ENCODE data around the gene FCF1.
"Not testable (repeated sequence)": the region's sequence is repeated elsewhere in the genome, so short reads cannot be mapped to it uniquely, and the experiment has no call there.

The FCF1 gene

DNA sequence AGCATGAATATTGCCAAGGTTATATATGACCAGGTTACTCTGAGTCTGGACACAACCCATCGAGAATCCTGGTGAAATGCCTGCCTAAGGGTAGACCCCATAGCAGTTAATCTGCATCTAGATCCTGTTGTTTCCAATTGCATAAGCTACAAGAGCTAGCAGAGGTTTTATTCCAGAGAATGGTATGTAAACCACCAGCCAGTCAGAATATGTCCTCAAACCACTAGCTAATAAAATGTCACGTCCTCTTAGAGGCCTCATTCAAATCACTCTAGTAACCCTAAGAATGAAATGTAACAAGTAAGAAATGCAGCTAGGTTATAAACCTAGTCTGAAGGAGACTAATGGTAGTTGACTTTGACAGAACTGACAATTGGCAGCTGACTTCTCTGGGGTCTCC, 41.2 kb downstream of the FCF1 start:
- DNase-seq (ENCODE audit: low spot score) = no peak
- in situ Hi-C loops (cut with MboI; ENCODE audit: low sequenced_read_pairs, unreplicated experiment) = no loop called here
- TF ChIP-seq, protein P1, sequence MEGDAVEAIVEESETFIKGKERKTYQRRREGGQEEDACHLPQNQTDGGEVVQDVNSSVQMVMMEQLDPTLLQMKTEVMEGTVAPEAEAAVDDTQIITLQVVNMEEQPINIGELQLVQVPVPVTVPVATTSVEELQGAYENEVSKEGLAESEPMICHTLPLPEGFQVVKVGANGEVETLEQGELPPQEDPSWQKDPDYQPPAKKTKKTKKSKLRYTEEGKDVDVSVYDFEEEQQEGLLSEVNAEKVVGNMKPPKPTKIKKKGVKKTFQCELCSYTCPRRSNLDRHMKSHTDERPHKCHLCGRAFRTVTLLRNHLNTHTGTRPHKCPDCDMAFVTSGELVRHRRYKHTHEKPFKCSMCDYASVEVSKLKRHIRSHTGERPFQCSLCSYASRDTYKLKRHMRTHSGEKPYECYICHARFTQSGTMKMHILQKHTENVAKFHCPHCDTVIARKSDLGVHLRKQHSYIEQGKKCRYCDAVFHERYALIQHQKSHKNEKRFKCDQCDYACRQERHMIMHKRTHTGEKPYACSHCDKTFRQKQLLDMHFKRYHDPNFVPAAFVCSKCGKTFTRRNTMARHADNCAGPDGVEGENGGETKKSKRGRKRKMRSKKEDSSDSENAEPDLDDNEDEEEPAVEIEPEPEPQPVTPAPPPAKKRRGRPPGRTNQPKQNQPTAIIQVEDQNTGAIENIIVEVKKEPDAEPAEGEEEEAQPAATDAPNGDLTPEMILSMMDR (IDR thresholded peaks at IDR 0.05; ENCODE audit: borderline replicate concordance, control extremely low read depth, extremely low read depth, insufficient read depth, missing control alignments) = no peak

DNA sequence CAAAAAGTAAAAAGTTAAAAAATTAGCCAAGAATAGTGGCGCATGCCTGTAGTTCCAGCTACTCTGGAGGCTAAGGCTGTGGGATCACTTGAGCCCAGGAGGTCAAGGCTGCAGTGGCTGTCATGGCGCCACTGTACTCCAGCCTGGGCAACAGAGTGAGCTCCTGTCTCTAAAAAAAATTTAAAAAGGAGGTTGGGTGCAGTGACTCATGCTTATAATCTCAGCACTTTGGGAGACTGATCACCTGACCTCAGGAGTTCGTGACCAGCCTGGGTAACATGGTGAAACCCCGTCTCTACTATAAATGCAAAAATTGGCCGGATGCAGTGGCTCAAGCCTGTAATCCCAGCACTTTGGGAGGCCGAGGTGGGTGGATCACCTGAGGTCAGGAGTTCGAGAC, 42.0 kb downstream of the FCF1 start:
- TF ChIP-seq, protein P1 (IDR thresholded peaks at IDR 0.05; ENCODE audit: borderline replicate concordance, control extremely low read depth, extremely low read depth, insufficient read depth, missing control alignments) = no peak
- no peak for DNase-seq (ENCODE audit: low spot score)
- in situ Hi-C loops (cut with MboI; ENCODE audit: low sequenced_read_pairs, unreplicated experiment) = no loop called here

DNA sequence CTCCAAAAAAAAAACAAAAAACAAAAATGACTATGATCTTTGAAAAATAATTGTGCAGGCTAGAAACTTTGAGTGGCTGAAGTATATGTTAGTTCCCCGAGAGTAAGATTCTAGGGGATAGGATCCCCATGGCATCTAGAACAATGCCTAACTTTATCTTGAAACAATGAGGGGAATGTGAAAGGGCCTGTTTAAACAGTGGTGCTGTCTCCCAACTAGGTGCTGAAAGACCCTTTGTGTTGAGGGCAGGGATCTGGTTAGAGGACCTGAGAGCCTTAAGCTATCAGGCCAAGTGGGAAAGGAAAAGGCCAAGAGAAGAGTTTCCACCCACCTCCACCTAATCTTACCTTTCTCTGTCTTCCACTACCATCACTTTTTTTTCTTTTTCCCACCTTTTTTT, 43.4 kb downstream of the FCF1 start:
- TF ChIP-seq, protein P1 (IDR thresholded peaks at IDR 0.05; ENCODE audit: borderline replicate concordance, control extremely low read depth, extremely low read depth, insufficient read depth, missing control alignments) = no peak
- DNase-seq (ENCODE audit: low spot score) = no peak
- in situ Hi-C loops (cut with MboI; ENCODE audit: low sequenced_read_pairs, unreplicated experiment) = no loop called here

DNA sequence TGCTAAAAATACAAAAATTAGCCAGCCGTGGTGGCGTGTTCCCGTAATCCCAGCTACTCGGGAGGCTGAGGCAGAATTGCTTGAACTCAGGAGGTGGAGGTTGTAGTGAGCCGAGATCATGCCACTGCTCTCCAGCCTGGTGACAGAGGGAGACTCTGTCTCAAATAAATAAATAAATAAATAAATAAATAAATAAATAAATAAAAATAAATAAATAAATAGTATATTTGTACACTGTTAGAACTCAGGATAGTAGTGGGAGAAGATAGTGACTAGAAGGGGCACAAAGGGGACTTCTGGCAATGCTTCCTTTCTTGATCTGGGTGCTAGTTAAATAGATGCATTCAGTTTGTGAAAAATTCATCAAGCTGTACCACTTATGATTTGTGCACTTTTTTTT, 45.6 kb downstream of the FCF1 start:
- DNase-seq (ENCODE audit: low spot score); in situ Hi-C loops (cut with MboI; ENCODE audit: low sequenced_read_pairs, unreplicated experiment): not testable (repeated sequence)

DNA sequence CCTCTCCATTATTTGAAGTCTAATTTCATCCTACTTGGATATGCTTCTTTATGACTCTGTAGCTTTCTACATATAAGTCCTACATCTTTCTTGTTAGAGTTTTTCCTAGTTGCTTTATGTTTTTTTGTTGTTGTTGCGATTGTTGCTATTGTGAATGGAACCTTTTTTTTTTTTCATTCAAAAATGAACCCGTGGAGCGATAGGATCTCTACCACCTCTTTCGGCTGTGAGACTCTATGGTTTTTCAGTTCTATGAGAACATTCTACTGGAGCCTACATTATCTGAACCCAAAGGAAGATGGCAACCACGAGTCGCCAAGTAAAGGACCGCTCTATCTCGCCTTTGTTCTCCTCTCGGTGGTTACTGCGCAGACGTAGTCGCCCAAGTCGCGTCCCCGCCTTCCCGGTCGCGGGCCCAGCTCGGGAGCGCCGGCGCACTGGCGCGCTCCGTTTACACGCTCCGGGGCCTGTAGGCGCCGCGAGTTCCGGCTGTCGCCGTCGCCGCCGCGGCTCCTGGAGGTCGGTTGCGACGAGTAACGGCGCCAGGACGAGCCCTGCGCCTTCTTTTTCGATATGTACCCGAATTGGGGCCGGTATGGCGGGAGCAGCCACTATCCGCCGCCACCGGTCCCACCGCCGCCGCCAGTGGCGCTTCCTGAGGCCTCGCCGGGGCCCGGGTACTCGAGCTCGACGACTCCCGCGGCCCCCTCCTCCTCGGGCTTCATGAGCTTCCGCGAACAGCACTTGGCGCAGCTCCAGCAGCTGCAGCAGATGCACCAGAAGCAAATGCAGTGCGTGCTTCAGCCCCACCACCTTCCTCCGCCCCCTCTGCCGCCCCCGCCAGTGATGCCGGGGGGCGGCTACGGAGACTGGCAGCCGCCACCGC, 50.2 kb downstream of the FCF1 start, which contains the start of gene YLPM1:
TSS of gene YLPM1 (plus strand) at position 400 of the 886 bp plus-strand sequence. CDS start at position 574, 174 bp downstream.
- in situ Hi-C loops (cut with MboI; ENCODE audit: low sequenced_read_pairs, unreplicated experiment) = no loop called here
- peak; percentile 95 for DNase-seq (ENCODE audit: low spot score)
- TF ChIP-seq, protein P1 (IDR thresholded peaks at IDR 0.05; ENCODE audit: borderline replicate concordance, control extremely low read depth, extremely low read depth, insufficient read depth, missing control alignments) = peak; percentile 65

DNA sequence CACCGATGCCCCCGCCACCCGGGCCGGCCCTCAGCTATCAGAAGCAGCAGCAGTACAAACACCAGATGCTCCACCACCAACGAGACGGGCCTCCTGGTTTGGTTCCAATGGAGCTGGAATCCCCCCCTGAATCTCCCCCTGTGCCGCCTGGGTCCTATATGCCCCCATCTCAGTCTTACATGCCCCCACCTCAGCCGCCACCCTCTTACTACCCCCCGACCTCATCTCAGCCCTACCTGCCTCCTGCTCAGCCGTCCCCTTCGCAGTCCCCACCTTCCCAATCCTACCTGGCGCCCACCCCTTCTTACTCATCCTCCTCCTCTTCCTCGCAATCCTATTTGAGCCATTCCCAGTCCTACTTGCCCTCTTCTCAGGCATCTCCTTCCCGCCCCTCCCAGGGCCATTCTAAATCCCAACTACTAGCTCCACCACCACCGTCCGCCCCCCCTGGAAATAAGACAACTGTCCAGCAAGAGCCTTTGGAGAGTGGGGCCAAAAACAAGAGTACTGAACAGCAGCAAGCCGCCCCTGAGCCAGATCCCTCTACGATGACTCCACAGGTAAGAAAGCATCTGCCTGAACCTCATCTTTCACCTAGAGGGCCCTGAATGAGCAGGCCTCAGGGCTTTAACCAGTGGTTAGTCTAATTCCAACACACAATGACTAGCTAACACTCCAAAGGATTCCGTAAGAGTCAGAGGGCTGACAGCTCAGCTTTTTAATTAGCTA, 51.0 kb downstream of the FCF1 start:
- DNase-seq (ENCODE audit: low spot score) = no peak
- in situ Hi-C loops (cut with MboI; ENCODE audit: low sequenced_read_pairs, unreplicated experiment) = no loop called here
- TF ChIP-seq, protein P1 (IDR thresholded peaks at IDR 0.05; ENCODE audit: borderline replicate concordance, control extremely low read depth, extremely low read depth, insufficient read depth, missing control alignments) = no peak

DNA sequence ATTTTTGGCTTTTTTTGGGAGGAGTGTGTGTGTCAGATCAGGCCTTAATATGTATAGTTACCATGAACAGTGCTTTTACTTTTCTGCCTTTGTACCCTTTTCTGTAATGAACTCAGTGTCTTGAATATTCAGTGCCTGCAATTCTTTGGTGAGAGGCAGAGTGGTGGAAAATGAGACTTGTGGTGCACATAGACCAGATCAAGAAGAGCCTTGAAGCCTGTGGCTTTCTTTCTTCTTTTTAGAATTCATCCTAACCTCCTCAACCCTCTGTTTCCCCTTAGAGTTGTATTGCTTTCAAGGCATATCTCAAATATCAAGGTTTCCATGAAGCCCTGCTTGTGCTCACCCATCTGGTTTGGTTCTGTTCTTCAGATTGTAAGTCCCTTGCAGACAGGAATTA, 52.8 kb downstream of the FCF1 start:
- TF ChIP-seq, protein P1 (IDR thresholded peaks at IDR 0.05; ENCODE audit: borderline replicate concordance, control extremely low read depth, extremely low read depth, insufficient read depth, missing control alignments) = no peak
- in situ Hi-C loops (cut with MboI; ENCODE audit: low sequenced_read_pairs, unreplicated experiment) = no loop called here

More for the DNA sequence above, 52.8 kb downstream of the FCF1 start:
- no peak for DNase-seq (ENCODE audit: low spot score)

All from GM13976 (cell line).